ENCODE data around the gene KIRREL3.
"Not testable (repeated sequence)": the region's sequence is repeated elsewhere in the genome, so short reads cannot be mapped to it uniquely, and the experiment has no call there.

The KIRREL3 gene

GRCh38 chr11:126391970-126392632 lies 608.5 kb downstream of the KIRREL3 start:
- no peak for DNase-seq

DNA sequence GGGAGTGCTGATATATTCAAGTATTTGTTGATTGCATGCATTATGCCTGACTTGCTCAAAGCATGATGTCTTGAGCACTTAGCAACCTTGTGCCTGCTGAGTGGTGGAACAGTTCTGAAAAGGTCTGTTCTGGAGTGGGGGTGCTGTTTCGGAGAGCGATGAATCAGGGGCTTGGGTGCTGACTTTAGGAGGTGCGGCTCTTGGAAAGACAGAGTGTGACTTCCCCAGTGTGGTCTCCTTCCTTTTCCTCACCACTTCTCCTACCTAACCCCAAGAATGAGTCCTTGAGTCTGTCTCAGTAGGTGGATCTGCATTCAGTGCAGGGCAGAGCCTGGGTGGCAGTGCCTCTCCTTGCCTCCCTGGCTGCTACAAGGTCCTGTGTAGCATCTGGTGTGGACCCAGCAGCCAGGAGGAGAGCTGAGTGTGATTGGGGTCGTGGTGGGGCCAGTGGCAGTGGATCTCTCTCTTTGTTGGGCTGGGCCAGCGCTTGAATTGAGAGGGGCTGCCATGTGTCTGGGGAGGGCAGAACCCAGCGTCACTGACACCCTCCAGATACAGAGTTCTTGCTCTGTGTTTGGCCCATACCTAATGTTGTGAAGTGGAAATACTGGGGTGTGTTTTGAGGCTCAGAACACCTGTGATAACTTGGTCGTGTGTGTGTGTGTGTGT lies 609.1 kb downstream of the KIRREL3 start:
- DNase-seq: no peak

- DNase-seq: no peak
Observed at GRCh38 chr11:126390272-126390867, 610.2 kb downstream of the KIRREL3 start.

- no peak for DNase-seq
Observed at GRCh38 chr11:126387857-126388256, 612.7 kb downstream of the KIRREL3 start.

GRCh38 chr11:126386729-126387071 lies 613.9 kb downstream of the KIRREL3 start:
- DNase-seq: peak in 1 of 2 experiments; percentile 48

- DNase-seq: peak in 1 of 2 experiments; percentile 29
Observed at GRCh38 chr11:126385991-126386728, 614.4 kb downstream of the KIRREL3 start.

GRCh38 chr11:126384449-126385070 lies 616.0 kb downstream of the KIRREL3 start:
- no peak for DNase-seq

DNA sequence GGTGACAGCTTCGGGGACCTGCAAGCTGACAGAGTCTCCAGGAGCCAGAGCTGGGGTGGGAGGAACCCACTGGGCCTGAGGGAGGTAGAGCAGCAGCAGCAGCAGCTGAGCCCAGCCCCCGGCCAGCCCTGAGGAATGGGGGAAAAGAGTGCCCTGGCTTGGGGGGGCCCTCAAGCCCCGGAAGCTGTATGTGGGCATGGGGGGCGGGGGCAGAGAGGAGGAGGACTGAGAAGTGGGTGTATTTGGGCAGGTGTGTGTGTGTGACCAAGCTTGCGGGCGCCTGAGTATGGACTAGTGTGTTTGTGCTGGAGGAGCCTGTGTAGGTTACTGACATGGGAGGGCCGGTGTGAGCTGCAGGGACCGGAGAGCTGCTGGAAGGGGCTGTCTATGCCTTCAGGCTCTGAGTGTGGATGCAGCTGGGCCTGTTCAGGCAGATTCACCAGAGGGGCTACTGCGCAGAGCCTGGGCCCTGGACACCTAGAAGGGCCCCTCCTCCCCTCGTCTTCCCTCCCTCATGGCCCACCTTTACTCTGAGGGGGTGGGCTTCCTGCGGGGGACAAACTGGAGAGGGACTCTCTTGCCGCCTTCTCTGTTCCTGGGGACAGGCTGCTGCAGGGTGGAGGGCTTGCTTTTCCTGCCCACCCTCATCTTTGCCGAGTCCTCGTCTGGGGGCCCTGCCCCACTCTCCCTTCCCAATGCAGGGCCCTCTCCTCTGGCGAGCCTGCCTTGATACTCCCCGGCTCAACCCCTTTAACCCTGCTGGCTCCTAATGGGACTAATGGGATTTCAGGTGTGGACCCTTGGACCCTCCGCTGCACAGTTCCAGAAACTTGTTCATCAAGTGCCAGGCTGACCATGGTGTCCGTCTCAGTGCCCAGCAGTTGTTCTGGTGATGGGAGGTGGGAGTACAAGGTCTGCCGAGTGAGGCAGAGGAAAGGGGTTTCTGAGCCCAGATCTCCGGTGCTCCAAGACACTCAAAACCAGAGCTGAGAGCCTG lies 616.9 kb downstream of the KIRREL3 start:
- DNase-seq: peak in 1 of 2 experiments; percentile 18

DNA sequence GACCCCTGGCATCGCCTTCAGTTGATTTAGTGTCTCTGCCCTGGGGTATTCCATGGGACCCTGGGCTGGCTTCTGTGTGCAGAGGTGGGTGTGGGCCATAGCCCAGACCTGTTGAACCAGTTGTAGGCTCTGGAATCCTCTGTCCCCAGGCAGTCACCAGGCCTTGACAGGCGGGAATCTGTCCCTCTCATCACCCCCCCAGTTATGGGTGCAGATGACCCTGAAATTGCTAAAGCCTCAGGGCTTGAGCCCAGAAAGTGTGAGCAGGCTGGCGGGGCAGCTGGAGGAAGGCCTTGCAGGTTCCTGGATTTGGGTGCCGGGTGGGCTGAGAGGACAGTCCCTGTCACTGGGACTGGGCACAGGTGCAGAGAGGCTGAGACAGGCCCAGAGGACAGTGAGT lies 617.9 kb downstream of the KIRREL3 start:
- not testable (repeated sequence) for DNase-seq

- not testable (repeated sequence) for DNase-seq
Observed at GRCh38 chr11:126381960-126382359, 618.6 kb downstream of the KIRREL3 start.

DNA sequence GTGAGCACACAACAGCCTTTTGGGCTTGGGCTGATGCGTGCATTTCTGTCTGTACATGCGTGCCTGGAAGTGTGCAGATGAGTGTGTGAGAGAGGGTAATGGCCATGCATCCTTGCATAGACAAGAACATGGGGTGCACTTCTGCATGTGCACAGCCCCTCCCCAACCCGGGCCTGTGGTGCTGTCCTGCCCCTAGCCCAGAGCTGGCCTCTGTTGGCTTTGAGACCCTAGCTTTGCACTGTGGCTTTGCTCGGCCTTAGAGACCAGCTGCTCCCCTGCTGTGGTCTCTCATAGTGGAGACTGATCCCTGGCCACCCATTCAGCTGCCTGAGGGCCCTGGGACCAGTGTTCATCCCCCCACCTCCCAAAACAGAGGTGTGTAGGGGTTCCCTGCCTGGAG lies 619.7 kb downstream of the KIRREL3 start:
- no peak for DNase-seq

- no peak for DNase-seq
Observed at GRCh38 chr11:126378763-126379162, 621.8 kb downstream of the KIRREL3 start.

- no peak for DNase-seq
Observed at GRCh38 chr11:126375726-126376125, 624.8 kb downstream of the KIRREL3 start.

DNA sequence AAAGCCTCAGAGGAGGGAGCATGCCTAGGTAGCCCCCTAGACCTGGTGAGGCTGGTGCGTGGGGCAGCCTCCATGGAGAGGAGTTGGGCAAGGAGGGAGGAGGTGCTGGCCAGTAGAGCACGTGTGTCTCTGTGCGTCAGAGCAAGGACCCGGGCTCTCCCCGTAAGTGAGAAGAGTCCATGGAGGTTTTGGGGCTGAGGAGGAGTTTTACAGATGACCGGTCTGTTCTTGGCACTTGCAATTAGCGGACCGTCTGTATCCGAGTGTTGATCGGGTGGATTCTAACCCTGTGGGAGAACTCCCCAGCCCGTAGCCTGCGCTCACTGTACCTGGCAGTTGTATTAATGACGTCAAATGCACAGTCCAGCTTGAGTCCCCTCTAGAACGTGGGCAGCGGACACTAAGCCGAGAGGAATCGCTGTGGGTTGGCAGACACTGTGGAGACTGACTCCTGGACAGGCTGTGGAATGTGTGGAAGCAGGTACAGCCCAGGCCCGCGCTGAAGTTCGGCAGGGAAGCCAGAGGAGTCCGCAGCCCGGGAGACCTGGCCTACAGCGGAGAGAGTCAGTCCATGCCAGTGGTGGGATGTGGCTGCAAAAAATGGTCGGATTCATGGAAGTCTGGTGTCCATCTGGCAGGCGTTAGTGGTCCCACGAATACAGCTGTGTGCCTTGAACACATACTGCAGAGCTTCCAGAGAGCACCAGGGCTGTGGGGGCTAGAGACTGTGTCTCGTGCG lies 625.8 kb downstream of the KIRREL3 start:
- DNase-seq: not testable (repeated sequence)

DNA sequence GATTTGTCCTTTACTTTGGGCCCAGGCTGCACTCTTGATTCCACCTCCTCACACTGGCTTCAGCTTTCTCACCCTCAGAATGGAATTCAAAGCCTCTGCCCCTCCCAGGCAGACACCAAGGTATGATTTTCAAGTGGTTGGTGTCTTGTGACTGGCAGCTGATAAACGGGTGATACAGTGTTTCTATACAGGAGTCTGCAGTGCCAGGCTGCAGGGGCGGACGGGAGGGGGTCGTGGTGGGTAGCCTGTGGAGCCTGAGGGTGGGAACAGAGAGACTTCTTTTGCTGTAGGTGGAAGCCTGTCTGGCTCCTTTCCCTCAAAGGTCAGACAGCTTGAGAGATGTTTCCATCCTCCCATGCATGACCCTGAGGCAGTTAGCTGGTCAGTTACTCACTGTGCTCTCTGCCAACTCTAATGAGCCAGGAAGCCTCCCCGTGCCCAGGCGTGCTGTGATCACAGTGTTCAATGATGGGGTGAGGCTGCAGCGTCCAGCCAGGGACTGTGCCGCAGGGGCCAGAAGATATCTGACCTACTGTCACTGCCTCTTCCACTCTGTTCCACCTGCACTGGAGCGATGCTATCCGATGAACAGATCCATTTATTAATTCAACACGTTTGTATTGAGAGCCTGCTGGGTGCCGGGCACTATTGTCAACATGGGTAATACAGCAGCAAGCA lies 627.0 kb downstream of the KIRREL3 start:
- DNase-seq: not testable (repeated sequence)
